ENCODE measurements around the gene FGD5.

FGD5 gene

DNA sequence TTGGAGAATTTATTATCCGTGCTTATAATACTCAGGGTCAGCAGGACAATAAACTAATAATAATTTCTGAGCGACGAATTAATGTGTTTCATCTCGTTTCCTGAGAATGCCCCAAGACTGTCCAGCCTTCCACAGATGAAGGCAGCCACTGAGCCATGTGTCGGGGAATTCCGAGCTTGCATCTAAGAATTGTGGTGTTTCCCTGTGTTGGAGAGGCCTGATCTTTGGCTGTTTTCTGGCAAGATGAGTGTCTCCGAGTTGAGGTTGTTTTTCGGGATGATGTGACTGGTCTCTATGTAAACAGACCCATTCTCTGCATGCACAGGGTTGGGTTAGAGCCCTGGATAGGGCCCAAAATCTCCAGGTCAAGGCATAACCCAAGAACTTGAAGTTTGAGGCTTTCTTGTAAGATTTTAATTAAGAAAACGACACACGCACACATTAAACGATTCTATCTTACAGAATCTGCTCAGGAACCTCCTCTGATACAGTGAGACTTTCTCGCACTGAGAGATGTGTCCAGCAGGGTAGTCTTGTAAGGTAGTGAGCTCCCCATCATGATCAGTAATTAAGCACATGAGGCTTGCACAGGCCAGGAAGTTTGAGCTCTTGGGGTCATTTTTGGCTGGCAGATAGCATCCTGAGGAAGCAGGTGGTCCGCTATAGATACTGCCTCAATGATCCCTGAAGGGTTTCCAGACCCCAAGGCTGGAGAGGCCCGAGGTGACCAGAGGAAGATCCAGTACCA, 14.4 kb downstream of the FGD5 start:
- DNase-seq (ENCODE audit: low read depth) = no peak

DNA sequence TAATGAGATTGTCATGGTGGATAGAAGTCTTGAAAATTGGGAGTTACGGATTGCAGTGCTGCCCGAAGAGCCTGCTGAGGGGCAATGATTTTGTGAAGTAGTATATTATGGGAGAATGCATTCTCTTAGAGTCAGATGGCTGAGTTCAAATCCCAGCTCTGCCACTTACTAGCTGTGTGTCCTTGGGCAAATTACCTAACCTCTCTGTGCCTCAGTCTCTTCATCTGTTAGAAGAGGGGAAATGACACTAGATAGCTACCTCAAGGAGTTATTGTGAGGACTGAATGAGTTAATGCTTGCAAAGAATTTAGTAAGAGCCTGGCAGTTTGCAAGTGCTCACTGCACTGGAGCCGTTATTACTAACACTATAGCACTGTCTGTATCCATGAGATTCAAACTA, 15.4 kb downstream of the FGD5 start:
- no peak for DNase-seq (ENCODE audit: low read depth)

DNA sequence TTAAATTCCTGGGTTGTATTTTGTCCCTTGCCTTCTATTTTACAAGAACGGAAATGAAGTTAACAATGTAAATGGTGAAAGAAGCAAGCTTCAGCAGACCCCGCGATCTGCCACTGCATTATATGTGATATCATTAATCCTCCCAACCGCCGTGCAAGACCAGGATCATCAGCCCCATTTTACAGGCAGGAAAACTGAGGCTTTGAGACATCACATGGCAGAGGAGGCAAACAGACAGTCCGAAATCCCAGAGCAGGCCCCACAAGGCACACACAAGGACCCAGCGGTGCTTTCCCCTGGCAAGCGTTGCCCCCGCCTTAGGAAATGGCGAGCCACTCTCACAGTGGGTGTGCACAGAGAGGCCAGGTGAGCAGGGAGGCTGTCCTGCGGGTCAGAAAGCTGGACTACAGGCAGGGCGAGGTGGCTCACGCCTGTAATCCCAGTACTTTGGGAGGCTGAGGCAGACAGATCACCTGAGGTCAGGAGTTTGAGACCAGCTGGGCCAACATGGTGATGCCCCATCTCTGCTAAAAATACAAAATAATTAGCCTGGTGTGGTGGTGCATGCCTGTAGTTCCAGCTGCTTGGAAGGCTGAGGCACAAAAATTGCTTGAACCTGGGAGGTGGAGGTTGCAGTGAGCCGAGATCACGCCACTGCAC, 16.2 kb downstream of the FGD5 start:
- DNase-seq (ENCODE audit: low read depth) = no peak

DNA sequence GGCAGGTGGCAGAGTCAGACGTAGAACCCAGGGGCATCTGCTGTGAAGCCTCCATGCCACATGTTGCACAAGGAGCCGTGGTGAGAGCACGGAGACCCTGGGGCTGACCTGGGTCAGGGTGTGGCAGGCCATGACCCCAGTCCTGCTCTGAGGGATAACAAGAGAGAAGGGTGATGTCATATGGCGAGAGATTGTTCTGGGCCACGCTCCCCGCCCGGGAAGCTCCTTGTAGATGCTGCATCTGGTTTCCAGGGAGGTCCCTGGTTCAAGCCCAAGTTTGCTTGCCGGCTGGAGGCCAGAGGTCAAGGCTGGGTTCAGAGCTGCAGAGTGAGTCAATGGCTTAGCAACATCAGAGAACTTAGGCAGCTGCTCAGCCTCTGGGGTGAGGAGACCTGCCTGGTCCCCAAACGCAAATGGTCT, 17.3 kb downstream of the FGD5 start:
- DNase-seq (ENCODE audit: low read depth) = no peak

DNA sequence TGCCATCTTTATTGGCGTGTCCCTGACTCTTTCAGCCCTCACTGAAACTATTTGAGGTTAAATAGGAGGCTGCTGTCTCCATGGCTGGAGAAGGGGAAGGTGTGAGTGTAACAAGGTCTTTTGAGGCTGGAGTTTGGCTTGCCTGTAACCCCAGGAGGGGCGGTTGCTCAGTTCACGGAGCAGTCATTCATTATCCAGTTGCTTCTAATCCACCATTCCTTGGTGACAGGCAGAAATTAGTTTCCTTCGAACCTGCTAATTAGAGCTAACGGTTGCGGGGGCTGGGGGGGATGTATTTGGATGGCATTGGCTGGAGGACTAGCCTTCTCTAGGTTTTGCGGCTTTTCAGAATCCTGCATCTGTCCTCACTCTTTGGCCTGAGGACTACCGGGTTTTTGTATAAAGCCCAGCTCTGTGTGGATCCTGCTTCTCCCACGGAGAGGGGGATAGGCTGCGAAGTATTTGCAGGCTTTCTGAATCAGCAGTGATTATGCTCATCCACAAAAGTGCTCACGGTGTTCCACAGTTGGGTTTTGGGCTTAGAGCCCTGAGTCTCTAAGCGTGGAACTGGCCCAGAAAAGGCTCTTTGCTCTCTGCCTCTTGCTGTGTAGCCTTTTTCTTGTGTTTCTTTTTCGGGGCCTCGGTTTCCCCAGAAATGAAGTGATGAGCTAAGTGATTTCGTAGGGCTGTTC, 18.6 kb downstream of the FGD5 start:
- no peak for DNase-seq (ENCODE audit: low read depth)

DNA sequence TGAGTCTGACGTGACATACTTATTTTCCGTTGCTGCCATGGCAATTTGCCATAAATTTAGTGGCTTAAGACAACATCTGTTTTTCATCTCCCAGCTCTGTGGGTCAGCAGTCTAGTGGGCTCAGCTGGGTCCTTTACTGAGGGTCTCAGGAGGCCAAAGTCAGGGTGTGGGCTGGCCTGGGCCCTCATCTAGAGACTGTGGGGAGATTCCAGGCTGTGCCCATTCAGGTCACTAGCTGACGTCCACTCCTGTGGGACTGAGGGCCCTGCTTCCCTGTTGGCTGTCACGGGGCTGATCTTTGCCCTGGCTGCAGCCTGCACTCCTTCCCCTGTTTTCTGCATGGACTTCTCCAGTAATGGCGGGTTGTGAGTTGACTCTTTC, 19.1 kb downstream of the FGD5 start:
- no peak for DNase-seq (ENCODE audit: low read depth)

DNA sequence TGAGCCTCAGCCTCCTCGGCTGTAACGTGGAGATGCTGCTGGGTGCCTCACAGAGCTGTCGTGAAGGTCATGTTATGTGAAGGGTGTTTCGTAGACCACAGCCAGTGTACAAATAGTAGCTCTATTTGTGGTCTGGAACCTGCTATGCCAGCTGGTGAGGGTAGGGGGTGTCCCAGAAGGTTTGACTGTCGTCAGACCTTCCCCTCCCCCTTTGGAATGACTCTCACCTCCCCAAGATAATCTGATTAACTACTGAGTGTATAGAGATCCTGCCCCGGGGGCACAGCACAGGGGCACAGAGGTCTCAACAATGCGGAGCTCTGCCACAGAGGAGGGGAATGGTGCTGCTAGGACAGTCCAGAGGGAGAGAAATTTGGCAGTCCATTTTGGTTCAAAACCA, 20.5 kb downstream of the FGD5 start:
- no peak for DNase-seq (ENCODE audit: low read depth)

DNA sequence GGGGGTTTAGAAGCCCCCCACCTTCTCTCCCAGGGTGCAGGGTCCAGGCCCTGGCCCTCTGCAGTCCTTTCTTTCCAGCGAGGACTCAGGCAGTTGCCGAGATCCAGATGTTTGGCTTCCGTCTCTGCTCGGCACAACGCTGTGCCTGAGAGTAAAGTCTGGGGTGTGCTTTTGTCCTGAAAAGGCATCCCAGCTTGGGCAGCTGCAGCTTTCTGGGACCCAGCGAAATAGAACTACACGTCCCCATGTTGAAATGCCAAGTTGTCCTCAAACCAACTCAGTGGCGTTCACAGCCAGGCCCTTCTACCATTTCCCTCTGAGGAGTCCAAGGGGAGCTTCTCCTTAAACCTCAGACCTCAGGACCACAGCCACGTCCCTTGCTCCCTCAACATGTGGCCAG, 23.1 kb downstream of the FGD5 start:
- DNase-seq (ENCODE audit: low read depth) = no peak

DNA sequence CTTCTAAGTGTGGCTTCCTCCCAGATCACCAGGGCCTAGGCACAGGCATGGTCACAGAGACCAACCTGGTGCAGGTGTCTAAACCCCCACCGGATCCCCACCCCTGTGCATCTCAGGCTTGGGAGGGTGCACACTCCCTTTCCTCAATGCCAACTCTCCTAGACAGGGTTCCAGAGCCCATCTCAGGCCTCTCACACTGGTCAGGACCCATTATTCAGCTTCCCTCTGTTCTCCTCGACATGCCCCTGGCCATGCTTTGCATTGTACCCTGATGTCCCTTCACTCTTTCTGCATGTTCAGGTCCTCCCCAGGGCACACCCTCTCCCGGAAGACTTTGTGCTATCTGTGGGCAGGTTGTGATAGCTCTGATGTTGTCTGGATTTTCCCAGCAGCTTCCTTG, 23.5 kb downstream of the FGD5 start:
- no peak for DNase-seq (ENCODE audit: low read depth)

DNA sequence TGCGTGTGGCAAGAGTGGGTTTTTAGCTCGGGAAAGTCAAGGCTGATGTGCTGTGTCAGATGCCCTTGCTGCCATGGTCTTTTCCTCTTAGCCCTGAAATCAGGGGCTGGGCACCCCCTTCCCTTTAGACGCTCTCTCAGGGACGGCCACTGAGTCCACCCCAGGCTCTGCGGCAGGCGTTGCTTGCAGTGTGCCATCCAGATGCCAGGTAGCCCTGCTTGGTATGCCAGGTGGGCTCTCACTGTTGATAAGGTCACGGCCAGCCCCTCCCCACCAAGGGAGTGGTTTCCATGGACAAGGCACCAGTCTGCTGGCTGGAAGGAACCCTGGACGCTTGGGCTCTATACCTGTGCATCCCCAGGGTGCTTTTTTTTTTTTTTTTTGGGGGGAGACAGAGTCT, 24.6 kb downstream of the FGD5 start:
- no peak for DNase-seq (ENCODE audit: low read depth)

DNA sequence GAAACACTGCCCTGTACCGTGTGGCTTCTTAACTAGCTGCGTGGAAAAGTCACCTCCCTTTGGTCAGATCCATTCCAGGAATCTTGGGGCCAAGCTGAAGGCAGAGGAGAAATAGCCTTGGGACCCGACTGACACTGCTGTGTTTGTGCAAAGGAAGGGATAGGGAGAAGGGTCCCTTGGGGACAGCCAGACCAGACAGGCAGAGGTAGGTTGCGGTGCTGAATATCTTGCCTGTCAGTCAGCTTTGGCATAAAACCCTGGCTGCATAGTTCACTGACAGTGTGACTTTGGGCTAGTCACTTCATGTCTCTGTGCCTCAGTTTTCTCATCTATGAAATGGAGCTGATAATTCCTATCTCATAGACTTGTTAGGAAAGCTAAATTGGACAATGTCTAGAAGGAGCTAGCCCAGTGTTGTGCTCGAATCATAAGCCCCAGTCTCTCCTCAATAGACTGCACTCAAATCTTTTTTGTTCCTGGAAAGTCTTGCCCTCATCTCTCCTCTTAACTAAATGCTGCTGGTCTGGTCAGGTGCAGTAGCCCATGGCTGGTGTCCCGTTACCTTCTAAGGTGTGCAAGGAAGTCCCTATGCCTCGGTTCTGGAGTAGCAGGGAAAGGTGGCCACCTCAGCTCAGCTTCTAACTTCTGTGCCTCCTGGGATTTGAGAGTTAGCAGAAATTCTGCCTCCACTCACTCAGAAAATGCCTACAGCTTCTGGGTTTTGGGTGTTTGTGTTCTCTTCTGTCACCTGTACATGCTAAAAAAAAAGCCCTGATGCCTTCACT, 25.8 kb downstream of the FGD5 start:
- no peak for DNase-seq (ENCODE audit: low read depth)

DNA sequence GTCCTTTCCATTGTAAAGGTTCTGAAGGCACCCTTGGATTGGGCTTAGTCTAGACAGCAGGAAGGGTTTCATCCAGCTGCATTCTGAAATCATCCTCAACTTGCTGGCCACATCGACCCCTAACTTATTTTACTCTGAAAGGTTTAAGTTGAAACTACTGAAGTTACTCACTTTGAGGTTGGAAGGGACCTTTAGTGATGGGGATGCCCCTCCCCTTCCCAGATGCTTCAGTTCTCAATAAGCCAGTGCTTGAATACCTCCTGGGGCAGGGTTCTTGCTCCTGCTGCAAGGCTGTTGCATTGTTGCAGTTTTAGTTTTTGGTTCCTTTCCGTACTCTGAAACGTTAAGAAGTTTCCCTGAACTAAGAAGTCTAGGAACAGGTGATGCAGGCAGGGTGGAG, 26.4 kb downstream of the FGD5 start:
- no peak for DNase-seq (ENCODE audit: low read depth)

DNA sequence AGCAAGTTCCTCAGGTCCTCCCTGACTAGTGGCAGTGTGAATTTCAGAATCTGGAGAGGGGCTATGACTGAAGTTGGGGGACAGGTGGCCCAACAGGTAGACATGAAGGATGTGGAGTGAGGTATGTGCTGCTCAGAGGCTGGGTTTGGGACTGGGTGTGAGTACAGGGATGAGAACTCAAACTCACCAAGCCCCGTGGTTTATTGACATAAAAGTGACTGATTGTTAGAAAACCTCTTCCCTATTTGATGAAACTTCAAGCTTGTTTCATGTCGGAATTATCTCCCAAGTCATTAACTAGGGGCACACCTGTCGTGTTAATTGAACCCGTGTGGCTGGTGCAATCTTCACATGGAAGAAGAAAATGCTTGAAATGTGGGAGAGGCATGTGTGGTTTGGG, 27.1 kb downstream of the FGD5 start:
- no peak for DNase-seq (ENCODE audit: low read depth)

DNA sequence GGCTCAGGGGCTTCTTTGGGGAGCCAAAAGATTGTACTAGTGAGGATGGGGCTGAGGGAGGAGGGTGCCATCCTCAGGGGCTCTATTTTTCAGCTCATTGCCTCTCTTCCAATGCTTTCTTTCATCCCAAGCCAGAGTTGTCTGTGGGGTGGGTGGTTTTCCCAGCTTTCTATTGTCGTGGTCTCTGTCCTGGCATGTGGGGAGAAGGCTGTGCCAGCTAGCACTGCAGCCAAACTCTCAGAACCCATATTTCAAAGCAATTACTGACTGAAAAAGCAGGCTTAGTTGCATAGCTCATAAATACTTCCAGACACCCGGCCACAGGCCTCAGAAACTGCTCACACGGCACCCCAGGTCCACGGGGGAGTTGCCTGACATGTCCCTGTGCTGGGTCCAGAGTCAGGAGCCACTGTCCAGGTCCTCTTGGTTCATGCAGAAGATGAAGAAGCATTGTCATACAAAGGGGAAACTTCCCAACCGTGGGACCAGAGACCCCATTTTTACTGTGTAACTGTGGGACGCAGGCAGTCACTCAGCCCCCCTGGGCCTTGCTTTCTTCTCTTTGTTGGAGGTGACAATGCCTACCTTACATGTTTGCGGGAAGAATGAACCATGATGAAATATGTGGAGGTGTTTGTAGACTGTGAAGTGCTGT, 27.6 kb downstream of the FGD5 start:
- DNase-seq (ENCODE audit: low read depth) = no peak

DNA sequence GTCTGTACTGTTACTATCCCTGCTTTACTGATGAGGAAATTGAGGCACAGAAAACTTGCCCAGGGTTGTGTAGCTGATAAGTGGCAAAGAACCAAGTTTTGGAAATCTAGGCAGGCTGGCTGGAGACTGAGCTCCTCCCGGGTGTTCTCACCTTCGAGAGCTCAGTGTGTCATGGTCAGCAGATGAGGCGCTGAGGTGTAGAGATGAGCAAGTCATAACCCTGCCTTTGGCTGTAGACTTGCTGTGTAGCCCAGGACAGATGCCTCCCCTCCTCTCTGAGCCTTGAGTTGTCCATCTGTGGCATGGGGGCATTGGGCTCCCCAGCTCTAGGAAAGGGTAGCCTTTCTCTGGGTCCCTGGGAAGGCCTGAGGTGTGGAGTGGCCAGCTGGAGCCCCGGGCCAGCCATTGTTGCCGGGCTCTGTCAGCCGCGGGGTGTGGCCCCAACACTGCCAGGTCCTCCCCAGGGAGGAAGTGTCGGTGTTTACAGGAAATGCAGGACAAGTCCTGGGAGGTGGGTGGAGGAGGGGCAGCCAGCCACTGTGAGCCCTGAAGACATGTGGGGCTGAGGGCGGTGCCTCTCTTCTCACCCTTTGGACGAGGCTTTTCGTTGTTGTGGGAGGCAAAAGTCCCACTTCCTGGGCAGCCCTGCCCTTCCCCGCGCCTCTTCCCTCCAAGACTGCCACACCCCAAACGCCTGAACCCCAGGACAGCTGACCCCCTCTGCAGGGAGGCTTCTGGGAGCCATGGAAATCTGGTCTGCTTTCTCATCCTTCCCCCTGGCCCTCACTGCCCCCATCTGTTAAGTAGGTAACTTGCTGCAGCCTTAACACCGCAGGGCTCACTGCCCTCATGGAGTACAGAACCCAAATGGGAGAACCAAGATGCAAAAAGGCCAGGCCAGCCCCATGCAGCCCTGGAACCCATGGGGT, 29.1 kb downstream of the FGD5 start:
- no peak for DNase-seq (ENCODE audit: low read depth)

DNA sequence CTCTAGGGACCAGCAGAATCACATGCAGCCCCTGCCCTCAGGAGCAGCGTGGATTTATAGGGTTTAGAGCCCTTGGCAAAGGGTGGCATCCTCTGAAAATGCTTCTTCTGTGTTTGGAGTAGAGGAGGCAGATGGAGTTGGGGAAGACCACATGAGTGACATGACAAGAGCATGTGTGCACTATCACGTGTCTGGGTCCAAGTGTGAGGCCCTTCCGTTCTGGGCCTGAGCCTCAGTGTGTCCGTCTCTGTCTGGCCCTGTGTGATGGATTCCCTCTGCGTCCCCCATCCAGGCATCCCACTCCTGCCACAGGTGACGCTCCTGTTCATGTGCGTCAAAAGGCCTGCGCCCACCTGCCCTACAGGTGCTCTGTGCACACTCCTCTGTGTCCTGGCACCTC, 30.1 kb downstream of the FGD5 start:
- no peak for DNase-seq (ENCODE audit: low read depth)

DNA sequence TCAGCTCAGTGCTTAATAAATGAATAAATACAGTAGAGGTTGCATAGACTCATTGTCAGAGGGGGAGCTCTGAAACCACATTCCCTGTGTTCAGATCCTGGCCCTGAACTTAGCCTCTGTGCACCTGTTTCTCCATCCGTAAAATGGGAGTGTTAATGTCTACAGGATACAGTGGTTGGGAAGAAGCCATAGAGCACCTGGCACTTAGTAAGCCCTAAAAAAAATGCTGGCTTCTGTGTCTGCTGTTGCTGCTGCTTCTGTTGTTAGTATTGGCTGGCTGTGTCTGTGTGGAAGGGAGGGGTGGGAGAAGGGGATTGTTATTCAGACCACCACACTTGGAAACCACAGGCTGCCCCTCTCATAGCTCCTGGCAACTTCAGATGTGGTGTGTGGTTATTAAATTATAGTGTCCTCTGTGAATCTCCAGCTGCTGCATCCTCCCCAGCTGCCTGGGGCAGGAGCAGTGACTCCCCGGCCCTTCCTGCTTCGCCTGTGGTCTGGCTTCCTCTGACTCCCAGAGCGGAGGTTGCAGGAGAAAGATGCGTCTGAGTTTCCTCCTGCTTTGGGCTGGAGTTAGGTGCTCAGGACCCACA, 31.0 kb downstream of the FGD5 start:
- no peak for DNase-seq (ENCODE audit: low read depth)

DNA sequence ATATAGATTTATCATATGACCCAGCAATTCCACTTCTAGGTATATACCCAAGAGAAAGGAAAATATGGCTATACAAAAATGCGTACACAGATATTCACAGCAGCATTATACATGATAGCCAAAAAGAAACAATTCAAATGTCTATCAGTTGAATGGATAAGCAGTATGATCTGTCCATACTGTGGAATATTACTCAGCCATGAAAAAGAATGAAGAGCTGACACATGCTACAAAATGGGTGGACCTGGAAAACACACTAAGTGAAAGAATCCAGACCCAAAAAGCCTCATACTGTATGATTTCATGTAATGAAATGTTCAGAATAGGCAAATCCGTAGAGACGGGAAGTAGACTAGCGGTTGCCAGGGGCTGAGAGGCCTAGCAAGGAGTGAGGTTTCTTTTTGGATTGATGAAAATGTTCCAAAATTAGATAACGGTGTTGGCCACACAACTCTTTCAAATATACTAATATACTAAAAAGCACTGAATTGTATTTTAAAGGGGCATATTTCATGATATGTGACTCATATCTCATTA, 33.4 kb downstream of the FGD5 start:
- no peak for DNase-seq (ENCODE audit: low read depth)

DNA sequence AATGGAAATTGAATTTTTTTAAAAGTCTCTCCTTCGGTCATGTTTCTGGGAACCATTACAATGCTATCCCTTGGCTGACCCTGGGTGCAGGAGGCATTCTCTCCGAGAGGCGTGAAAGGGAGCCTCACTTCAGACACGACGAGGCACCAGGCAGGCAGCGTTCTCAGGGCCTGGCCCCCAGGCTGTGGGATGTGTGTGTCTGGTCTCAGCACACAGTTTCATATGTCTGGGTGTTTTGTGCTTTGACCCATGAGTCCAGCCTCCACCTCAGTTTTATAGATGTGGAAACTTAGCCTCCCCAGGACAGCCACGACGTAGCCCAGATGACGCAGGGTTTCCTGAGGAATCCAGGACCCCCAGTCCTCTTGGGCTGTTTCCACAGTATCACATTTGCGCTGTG, 34.0 kb downstream of the FGD5 start:
- no peak for DNase-seq (ENCODE audit: low read depth)

DNA sequence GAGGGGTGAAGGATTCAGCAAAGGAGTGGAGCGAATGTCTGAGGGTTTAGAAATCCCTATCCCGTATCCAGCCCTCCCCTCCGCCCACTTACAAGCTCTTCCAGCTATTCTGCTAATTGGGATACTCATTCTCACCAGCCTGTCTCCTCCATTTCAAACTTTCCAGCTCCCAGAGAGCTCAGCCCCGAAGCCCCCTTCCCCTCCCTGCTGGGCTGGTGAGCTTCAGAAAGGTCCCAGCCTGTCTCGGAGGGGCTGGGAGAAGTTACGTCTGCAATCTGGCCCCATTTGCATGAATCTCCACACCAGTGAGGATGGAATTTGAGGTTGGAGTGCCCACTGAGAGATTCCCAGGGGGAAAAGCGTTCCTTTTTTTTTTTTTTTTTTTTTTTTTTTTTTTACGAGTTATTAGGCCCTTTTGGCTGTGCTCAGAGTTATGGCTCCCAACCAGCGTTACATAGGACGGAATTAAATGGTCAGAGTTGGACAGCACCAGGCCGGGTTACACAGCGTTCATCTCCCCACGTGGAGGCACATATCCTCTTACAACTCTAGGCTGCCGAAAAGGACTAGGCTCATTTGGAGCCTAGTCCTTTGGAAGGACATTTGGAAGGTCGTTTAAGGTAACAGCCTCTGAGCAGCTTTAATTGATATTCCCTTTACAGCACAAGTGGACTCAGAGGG, 34.6 kb downstream of the FGD5 start:
- no peak for DNase-seq (ENCODE audit: low read depth)
